ENCODE results near the gene TIMP2. TPM values are rescaled to one million over a fixed set of nuclear protein-coding genes. Genes with fewer than 3 reads are reported as not detected.
A peak's percentile ranks its signal among the peaks of the same experiment; 100 is the strongest.

The TIMP2 gene
- total RNA-seq, 2 experiments from 2014 or later, result 6.2 to 7.0 TPM

DNA sequence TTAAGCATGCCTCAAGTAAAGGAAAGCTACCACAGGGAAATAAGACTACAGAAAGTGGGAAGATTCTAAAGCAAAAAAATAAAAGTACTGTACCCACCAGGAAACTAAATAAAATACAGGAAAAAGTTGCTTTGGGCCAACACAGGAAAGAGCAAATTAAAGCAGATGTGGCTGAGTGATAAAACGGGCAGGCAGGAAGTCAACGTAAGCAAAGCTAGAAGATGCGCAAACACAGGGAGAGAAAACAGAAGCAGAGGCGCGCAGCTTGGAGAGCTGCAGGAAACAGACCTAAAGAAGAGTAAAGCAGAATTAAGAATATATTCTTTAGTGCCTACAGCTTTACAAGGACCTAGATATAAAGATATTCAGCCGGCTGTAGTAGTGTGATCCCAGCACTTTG is 106.3 kb downstream of the TIMP2 start:
- H3K9me3 Mint-ChIP-seq, result no peaks in the 10 kb centered on the region
- no peaks in the 10 kb centered on the region for H3K27me3 Mint-ChIP-seq
- CTCF ChIA-PET, result interaction anchor here (0.8 to 3.7 kb wide), 6 partner anchors 12 to 50 kb away, joined by 3 to 11 read pairs (median 4); no protein-coding TSS in a partner anchor
- Histone ChIP-seq H3K27ac (ENCODE audit: low read depth in 1 of 2, low read length in 2 of 2) (peak overlapping the region; percentile 76 to 79), H3K36me3 (ENCODE audit: insufficient read depth, low read length) (peaks cover 85% of the 10 kb centered on the region), H3K9me3 (ENCODE audit: control insufficient read depth in 1 of 2, insufficient read depth in 1 of 2, low read length in 2 of 2) (no peaks in the 10 kb centered on the region), H3K27me3 (ENCODE audit: control insufficient read depth in 1 of 2, insufficient read depth in 2 of 2, low read length in 2 of 2) (no peaks in the 10 kb centered on the region), H3K4me3 (ENCODE audit: low read length) (peak overlapping the region; percentile 3), H3K4me1 (ENCODE audit: insufficient read depth, low read length) (peaks cover 59% of the 10 kb centered on the region)
- DNase-seq, result peak in 13 of 14 experiments; percentile 40 to 88 (median 62)
- H3K27ac Mint-ChIP-seq, result peak overlapping the region; percentile 91
- POLR2A ChIA-PET, result interaction anchor here (0.8 to 5.1 kb wide), 30 partner anchors 9 to 861 kb away, joined by 3 to 58 read pairs (median 5); partner anchors contain the start of genes TNRC6C and USP36
- peaks cover 93% of the 10 kb centered on the region for H3K36me3 Mint-ChIP-seq (ENCODE audit: low read depth)
- intact Hi-C loops (cut with DNase I, micrococcal nuclease), result loop anchor here (1.0 to 5.0 kb wide), 4 partner anchors 11 to 72 kb away; partner anchors contain the start of genes CYTH1 (in 1 of the 2) and USP36 (in 1 of the 2)
- H3K4me1 Mint-ChIP-seq (ENCODE audit: low read depth), result peaks cover 66% of the 10 kb centered on the region
- H3K4me3 Mint-ChIP-seq, result peak overlapping the region; percentile 71
- ATAC-seq (ENCODE audit: poor library complexity), result peak; percentile 59
- TF ChIP-seq, protein P1, sequence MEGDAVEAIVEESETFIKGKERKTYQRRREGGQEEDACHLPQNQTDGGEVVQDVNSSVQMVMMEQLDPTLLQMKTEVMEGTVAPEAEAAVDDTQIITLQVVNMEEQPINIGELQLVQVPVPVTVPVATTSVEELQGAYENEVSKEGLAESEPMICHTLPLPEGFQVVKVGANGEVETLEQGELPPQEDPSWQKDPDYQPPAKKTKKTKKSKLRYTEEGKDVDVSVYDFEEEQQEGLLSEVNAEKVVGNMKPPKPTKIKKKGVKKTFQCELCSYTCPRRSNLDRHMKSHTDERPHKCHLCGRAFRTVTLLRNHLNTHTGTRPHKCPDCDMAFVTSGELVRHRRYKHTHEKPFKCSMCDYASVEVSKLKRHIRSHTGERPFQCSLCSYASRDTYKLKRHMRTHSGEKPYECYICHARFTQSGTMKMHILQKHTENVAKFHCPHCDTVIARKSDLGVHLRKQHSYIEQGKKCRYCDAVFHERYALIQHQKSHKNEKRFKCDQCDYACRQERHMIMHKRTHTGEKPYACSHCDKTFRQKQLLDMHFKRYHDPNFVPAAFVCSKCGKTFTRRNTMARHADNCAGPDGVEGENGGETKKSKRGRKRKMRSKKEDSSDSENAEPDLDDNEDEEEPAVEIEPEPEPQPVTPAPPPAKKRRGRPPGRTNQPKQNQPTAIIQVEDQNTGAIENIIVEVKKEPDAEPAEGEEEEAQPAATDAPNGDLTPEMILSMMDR (IDR thresholded peaks at IDR 0.05), result no peak

GRCh38 chr17:78818152-78818846 is 106.9 kb downstream of the TIMP2 start:
- Histone ChIP-seq H3K27me3 (ENCODE audit: control insufficient read depth in 1 of 2, insufficient read depth in 2 of 2, low read length in 2 of 2) (no peaks in the 10 kb centered on the region), H3K36me3 (ENCODE audit: insufficient read depth, low read length) (peaks cover 85% of the 10 kb centered on the region), H3K9me3 (ENCODE audit: control insufficient read depth in 1 of 2, insufficient read depth in 1 of 2, low read length in 2 of 2) (no peaks in the 10 kb centered on the region), H3K4me3 (ENCODE audit: low read length) (no peak overlapping the region), H3K4me1 (ENCODE audit: insufficient read depth, low read length) (peaks cover 60% of the 10 kb centered on the region), H3K27ac (ENCODE audit: low read depth in 1 of 2, low read length in 2 of 2) (peak overlapping the region; percentile 76 to 79)
- no peaks in the 10 kb centered on the region for H3K9me3 Mint-ChIP-seq
- TF ChIP-seq, protein P1 (IDR thresholded peaks at IDR 0.05), result no peak
- DNase-seq, result peak in 1 of 14 experiments; percentile 13
- POLR2A ChIA-PET, result interaction anchor here (0.8 to 5.1 kb wide), 23 partner anchors 10 to 860 kb away, joined by 3 to 58 read pairs (median 7); partner anchors contain the start of genes TNRC6C and USP36
- no peaks in the 10 kb centered on the region for H3K27me3 Mint-ChIP-seq
- intact Hi-C loops (cut with DNase I, micrococcal nuclease), result loop anchor here (5.0 kb wide), 2 partner anchors 36 to 71 kb away; partner anchors contain the start of gene CYTH1 (in 1 of the 2)
- peaks cover 61% of the 10 kb centered on the region for H3K4me1 Mint-ChIP-seq (ENCODE audit: low read depth)
- H3K4me3 Mint-ChIP-seq, result peak overlapping the region; percentile 71
- H3K36me3 Mint-ChIP-seq (ENCODE audit: low read depth), result peaks cover 93% of the 10 kb centered on the region
- no peak for ATAC-seq (ENCODE audit: poor library complexity)
- CTCF ChIA-PET, result interaction anchor here (1.1 to 3.7 kb wide), 3 partner anchors 13 to 41 kb away, joined by 3 to 11 read pairs (median 10); no protein-coding TSS in a partner anchor
- peak overlapping the region; percentile 91 for H3K27ac Mint-ChIP-seq

- intact Hi-C loops (cut with DNase I, micrococcal nuclease), result loop anchor here (1.0 to 5.0 kb wide), 4 partner anchors 11 to 70 kb away; partner anchors contain the start of gene CYTH1 (in 1 of the 2)
- Histone ChIP-seq H3K4me3 (ENCODE audit: low read length) (no peak overlapping the region), H3K9me3 (ENCODE audit: control insufficient read depth in 1 of 2, insufficient read depth in 1 of 2, low read length in 2 of 2) (no peaks in the 10 kb centered on the region), H3K36me3 (ENCODE audit: insufficient read depth, low read length) (peaks cover 86% of the 10 kb centered on the region), H3K4me1 (ENCODE audit: insufficient read depth, low read length) (peaks cover 64% of the 10 kb centered on the region), H3K27me3 (ENCODE audit: control insufficient read depth in 1 of 2, insufficient read depth in 2 of 2, low read length in 2 of 2) (no peaks in the 10 kb centered on the region), H3K27ac (ENCODE audit: low read depth in 1 of 2, low read length in 2 of 2) (peak overlapping the region; percentile 76 to 79)
- Mint-ChIP-seq H3K27me3 (no peaks in the 10 kb centered on the region), H3K4me3 (peak overlapping the region; percentile 80), H3K36me3 (ENCODE audit: low read depth) (peaks cover 93% of the 10 kb centered on the region), H3K27ac (peak overlapping the region; percentile 91), H3K4me1 (ENCODE audit: low read depth) (peaks cover 57% of the 10 kb centered on the region), H3K9me3 (no peaks in the 10 kb centered on the region)
- TF ChIP-seq, protein P1 (IDR thresholded peaks at IDR 0.05), result no peak
- DNase-seq (peak in 12 of 14 experiments; percentile 38 to 93 (median 60)), ATAC-seq (ENCODE audit: poor library complexity) (peak; percentile 80)
- ChIA-PET POLR2A (interaction anchor here (0.5 to 5.1 kb wide), 4 partner anchors 10 to 69 kb away, joined by 3 to 58 read pairs (median 17); partner anchors contain the start of gene USP36), CTCF (interaction anchor here (1.2 to 3.7 kb wide), 4 partner anchors 12 to 92 kb away, joined by 4 to 11 read pairs (median 6); no protein-coding TSS in a partner anchor)
Measured at GRCh38 chr17:78817123-78817522, 108.1 kb downstream of the TIMP2 start.
